Measurements from ENCODE around the gene TRPM4. TPM values are rescaled to one million over a fixed set of nuclear protein-coding genes. Genes with fewer than 3 reads are reported as not detected.
"Not testable (repeated sequence)": the region's sequence is repeated elsewhere in the genome, so short reads cannot be mapped to it uniquely, and the experiment has no call there.

The TRPM4 gene
- total RNA-seq, 1 donor from 2014 or later = 44.1 TPM

- intact Hi-C loops (cut with DNase I) = no loop called here
- DNase-seq (ENCODE audit: low spot score) = no peak
Observed at GRCh38 chr19:49213791-49214190, 56.2 kb downstream of the TRPM4 start.

GRCh38 chr19:49214701-49215100 is 57.1 kb downstream of the TRPM4 start:
- intact Hi-C loops (cut with DNase I) = no loop called here
- DNase-seq (ENCODE audit: low spot score) = no peak

- intact Hi-C loops (cut with DNase I) = no loop called here
- DNase-seq (ENCODE audit: low spot score) = no peak
Observed at GRCh38 chr19:49216071-49216470, 58.5 kb downstream of the TRPM4 start.

- peak; percentile 82 for DNase-seq (ENCODE audit: low spot score)
- intact Hi-C loops (cut with DNase I) = no loop called here
Observed at GRCh38 chr19:49217382-49217781, 59.8 kb downstream of the TRPM4 start.

- intact Hi-C loops (cut with DNase I) = no loop called here
- DNase-seq (ENCODE audit: low spot score) = no peak
Observed at GRCh38 chr19:49222011-49222410, 64.4 kb downstream of the TRPM4 start.

- intact Hi-C loops (cut with DNase I) = no loop called here
- no peak for DNase-seq (ENCODE audit: low spot score)
Observed at GRCh38 chr19:49222528-49222927, 64.9 kb downstream of the TRPM4 start.

- no peak for DNase-seq (ENCODE audit: low spot score)
- intact Hi-C loops (cut with DNase I) = no loop called here
Observed at GRCh38 chr19:49223472-49223871, 65.9 kb downstream of the TRPM4 start.

- DNase-seq (ENCODE audit: low spot score); intact Hi-C loops (cut with DNase I): not testable (repeated sequence)
Observed at GRCh38 chr19:49224441-49224840, 66.8 kb downstream of the TRPM4 start.

- intact Hi-C loops (cut with DNase I) = loop anchor here (5.0 kb wide), 1 partner anchor 102 kb away; the partner anchor contains the start of gene SLC6A16
Observed at GRCh38 chr19:49224879-49225278, 67.3 kb downstream of the TRPM4 start.

GRCh38 chr19:49229416-49229815 is 71.8 kb downstream of the TRPM4 start:
- DNase-seq (ENCODE audit: low spot score) = peak; percentile 19
- intact Hi-C loops (cut with DNase I) = loop anchor here (5.0 kb wide), 1 partner anchor 98 kb away; the partner anchor contains the start of gene SLC6A16

More at GRCh38 chr19:49224879-49225278, 67.3 kb downstream of the TRPM4 start:
- DNase-seq (ENCODE audit: low spot score) = peak; percentile 75

GRCh38 chr19:49231389-49231788 is 73.8 kb downstream of the TRPM4 start:
- intact Hi-C loops (cut with DNase I) = no loop called here
- peak; percentile 15 for DNase-seq (ENCODE audit: low spot score)

GRCh38 chr19:49231804-49232203 is 74.2 kb downstream of the TRPM4 start:
- DNase-seq (ENCODE audit: low spot score) = peak; percentile 24
- intact Hi-C loops (cut with DNase I) = no loop called here

GRCh38 chr19:49233163-49233562 is 75.6 kb downstream of the TRPM4 start:
- intact Hi-C loops (cut with DNase I) = no loop called here
- no peak for DNase-seq (ENCODE audit: low spot score)

GRCh38 chr19:49241769-49242168 is 84.2 kb downstream of the TRPM4 start:
- intact Hi-C loops (cut with DNase I) = no loop called here
- DNase-seq (ENCODE audit: low spot score) = no peak

GRCh38 chr19:49243129-49243528 is 85.5 kb downstream of the TRPM4 start:
- intact Hi-C loops (cut with DNase I) = no loop called here
- no peak for DNase-seq (ENCODE audit: low spot score)

- no peak for DNase-seq (ENCODE audit: low spot score)
- intact Hi-C loops (cut with DNase I) = no loop called here
Observed at GRCh38 chr19:49243726-49244125, 86.1 kb downstream of the TRPM4 start.

- intact Hi-C loops (cut with DNase I) = no loop called here
- DNase-seq (ENCODE audit: low spot score) = no peak
Observed at GRCh38 chr19:49244256-49244655, 86.7 kb downstream of the TRPM4 start.

GRCh38 chr19:49247676-49248075 is 90.1 kb downstream of the TRPM4 start:
- intact Hi-C loops (cut with DNase I) = no loop called here
- DNase-seq (ENCODE audit: low spot score) = no peak

GRCh38 chr19:49249933-49250332 is 92.3 kb downstream of the TRPM4 start:
- no peak for DNase-seq (ENCODE audit: low spot score)
- intact Hi-C loops (cut with DNase I) = no loop called here

- no peak for DNase-seq (ENCODE audit: low spot score)
- intact Hi-C loops (cut with DNase I) = no loop called here
Observed at GRCh38 chr19:49255674-49256073, 98.1 kb downstream of the TRPM4 start.

- intact Hi-C loops (cut with DNase I) = no loop called here
- DNase-seq (ENCODE audit: low spot score) = no peak
Observed at GRCh38 chr19:49256691-49257090, 99.1 kb downstream of the TRPM4 start.
